Epithelial cell of esophagus (primary cell): ENCODE data around the gene JPH4.
A peak's percentile ranks its signal among the peaks of the same experiment; 100 is the strongest.
"Not testable (repeated sequence)": the region's sequence is repeated elsewhere in the genome, so short reads cannot be mapped to it uniquely, and the experiment has no call there.

Experiments
- DNase-seq: peaks from one replicate; pipeline ENCODE4 v3.0.0; 2010; ENCODE audit warnings: low read depth
- H3K4me3 ChIP-seq: 2 replicates; pipeline ENCODE4 v1.5.1; 2011; ENCODE audit warnings: mild to moderate bottlenecking, low read length, control low read depth
- CTCF ChIP-seq: IDR thresholded peaks from 2 replicates; pipeline ENCODE4 v1.5.1; 2011; ENCODE audit warnings: low read depth, mild to moderate bottlenecking, low read length, control low read depth, inconsistent platforms; ENCODE audit not compliant: insufficient read depth; ENCODE audit errors: missing control alignments

The JPH4 gene

DNA sequence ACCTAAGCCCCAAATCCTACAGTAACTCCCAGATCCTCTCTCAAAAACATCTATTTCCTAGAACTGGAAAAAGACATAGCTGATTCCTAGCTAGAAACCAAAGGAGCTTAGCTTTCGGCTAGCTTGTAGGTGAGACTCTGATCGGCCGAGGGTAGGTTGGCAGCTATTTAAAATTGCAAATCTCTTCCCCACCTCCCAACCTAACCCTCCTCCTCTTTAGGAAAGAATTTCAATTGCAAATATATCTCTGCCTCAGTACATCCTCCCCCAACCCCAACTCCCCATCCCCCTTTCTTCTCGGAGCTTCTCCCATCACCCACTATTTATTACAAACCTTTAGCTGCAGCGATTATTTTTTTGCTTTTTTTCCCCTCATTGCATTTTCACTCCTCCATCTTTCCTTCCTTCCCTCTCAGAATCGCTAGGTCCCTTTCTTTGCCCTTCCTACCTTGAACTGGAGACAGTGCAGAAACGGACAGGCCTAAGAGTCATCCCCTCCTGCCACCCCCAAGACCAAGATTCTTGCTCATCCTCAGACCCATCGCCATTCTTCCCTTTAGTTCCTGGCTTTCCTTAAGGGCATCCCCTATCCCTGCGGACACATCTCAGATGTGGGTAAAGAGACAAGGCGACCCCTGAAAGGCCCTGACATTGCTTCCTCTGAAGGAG, 40.4 kb downstream of the JPH4 start:
- no peak for DNase-seq
- H3K4me3 ChIP-seq: no peak overlapping the region
- no peak for TF ChIP-seq CTCF

DNA sequence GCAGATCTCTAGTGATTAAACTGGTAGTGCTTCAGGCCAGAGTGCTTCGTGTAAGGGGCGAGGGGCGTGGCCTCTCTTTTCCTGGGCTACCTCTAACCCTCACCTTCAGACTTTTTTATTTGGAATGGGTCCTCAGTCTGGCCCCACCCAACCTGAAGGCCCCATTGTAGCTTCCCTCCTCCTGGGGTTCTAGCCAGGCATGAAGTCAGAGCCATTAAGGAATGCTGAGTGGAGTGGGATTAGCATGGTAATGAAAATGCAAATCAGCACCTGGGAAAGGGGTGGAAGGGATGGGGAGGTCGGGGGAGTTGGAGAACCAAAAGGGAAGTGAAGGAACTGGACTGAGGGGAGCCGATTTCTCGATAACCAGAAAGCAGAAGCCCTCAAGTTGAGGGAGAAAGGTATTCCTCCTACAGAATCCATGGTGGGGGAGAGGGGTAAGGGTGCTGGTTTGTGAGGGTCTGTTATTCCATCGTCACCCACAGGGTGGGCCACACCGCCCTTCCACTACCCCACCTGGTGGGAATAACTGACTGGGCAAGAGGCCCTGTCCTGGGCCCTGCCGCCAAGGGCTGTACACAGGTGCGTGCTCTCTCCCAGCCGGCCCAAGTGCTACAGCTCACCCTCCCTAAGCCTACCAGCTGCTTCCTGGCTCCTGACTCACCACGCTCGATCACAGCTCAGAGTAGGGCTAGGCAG, 41.1 kb downstream of the JPH4 start:
- no peak for TF ChIP-seq CTCF
- peak; percentile 58 for DNase-seq
- H3K4me3 ChIP-seq: no peak overlapping the region

DNA sequence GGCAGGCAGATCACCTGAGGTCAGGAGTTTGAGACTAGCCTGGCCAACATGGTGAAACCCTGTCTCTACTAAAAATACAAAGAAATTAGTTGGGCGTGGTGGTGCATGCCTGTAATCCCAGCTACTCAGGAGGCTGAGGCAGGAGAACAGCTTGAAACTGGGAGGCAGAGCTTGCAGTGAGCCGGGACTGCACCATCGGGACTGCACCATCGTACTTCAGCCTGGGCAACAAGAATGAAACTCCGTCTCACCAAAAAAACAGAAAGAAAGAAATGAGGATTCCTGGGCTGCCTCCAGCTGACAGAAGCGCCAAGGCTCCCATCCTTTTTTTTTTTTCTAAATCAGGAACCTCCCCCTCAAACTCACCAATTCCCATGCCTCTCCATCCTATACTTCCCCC, 41.7 kb downstream of the JPH4 start:
- DNase-seq, H3K4me3 ChIP-seq: not testable (repeated sequence)

DNA sequence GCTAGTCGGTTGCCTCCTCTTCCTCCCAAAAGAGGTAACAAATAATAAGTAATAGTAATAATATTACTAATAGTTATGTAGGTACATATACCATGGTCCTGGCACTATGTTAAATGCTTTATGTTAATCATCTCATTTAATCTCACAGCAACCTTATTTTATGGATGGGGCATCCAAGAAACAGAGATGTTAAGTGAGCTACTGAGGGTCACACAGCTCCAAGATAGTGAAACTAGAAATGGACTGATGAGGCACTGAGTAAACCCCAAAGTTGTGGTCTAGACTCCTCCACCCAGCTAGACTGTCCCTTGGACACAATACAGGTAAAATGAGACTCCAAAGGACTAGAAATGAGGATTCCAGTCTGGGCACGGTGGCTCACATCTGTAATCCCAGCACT, 42.1 kb downstream of the JPH4 start:
- DNase-seq: no peak
- no peak for TF ChIP-seq CTCF
- H3K4me3 ChIP-seq: no peak overlapping the region

DNA sequence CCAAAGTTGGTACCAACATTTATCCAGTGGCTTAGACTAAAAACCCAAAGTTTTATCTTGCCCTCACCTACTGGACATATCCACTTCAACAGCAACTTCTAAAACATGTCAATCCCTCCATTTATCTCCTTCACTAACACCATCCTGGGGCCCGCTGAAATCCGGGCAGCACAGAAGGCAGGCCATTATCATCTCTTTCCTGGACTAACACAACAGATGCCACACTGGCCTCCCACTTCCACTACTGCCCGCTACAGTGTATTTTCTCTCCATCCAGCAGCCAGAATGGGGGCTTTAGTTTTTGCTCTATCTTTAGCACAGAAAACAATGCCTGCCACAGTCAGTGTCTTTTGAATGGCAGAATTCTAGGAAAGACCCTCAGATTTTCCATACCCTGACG, 42.6 kb downstream of the JPH4 start:
- no peak for DNase-seq
- no peak for TF ChIP-seq CTCF
- H3K4me3 ChIP-seq: no peak overlapping the region

DNA sequence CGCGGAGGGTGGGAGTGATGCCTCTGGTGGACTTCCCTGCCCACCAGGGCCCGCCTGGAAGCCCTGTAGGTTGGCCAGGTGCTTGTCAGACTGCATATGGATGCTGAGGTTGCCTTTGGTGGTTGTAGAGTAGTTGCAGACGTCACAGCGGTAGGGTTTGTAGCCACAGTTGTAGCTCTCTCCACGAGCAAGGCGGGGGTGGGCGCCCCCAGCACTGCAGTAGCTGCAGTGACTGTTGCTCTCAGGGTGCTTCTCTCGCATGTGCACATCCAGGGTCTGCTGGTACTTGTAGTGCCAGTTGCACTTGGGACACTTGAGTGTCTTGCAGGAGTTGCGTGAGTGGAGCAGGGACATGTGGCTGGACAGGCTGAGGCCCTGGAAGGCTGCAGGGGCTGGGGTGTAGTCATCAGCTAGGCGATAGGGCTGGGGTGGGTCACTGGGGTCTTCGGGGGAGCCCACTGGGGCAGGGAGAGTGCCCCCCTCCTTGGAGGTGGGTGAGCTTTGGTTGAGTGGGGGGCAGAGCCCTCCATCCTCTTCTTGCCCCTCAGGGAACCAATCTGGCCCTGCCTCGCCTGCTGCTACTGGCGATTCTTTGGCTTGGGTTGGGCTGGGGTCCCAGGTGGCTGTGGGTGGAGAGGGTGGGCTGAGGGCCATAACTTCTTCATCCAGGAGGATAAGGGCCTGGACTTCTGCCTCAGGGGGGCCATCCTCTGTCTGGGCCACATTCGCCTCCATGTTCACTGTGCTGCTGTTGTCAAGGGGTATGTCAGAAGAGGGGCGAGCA, 44.7 kb downstream of the JPH4 start:
- H3K4me3 ChIP-seq: no peak overlapping the region
- no peak for TF ChIP-seq CTCF
- no peak for DNase-seq

GRCh38 chr14:23532658-23533057, 45.9 kb downstream of the JPH4 start:
- TF ChIP-seq CTCF: no peak
- no peak for DNase-seq
- H3K4me3 ChIP-seq: no peak overlapping the region
